Adipocyte (in vitro differentiated cells): ENCODE results near the gene PRR16.
"Not testable (repeated sequence)": the region's sequence is repeated elsewhere in the genome, so short reads cannot be mapped to it uniquely, and the experiment has no call there.

Experiments used
- DNase-seq: peaks from one replicate; pipeline ENCODE4 v3.0.0-alpha.2; 2015; ENCODE audit warnings: low read depth
- H3K27me3 ChIP-seq: replicated peaks from 2 replicates; pipeline ENCODE4 v1.7.0; 2013; ENCODE audit warnings: mild to moderate bottlenecking, low read length, moderate library complexity; ENCODE audit not compliant: control insufficient read depth, insufficient read depth
- H3K36me3 ChIP-seq: 2 replicates; pipeline ENCODE4 v1.7.0; 2013; ENCODE audit warnings: low read length, mild to moderate bottlenecking, moderate library complexity; ENCODE audit not compliant: control insufficient read depth, insufficient read depth, severe bottlenecking
- H3K4me1 ChIP-seq: 2 replicates; pipeline ENCODE4 v1.7.0; 2013; ENCODE audit warnings: mild to moderate bottlenecking, low read length, moderate library complexity; ENCODE audit not compliant: control insufficient read depth, insufficient read depth
- H3K4me3 ChIP-seq: 2 replicates; pipeline ENCODE4 v1.7.0; 2013; ENCODE audit warnings: mild to moderate bottlenecking, low read length, moderate library complexity
- H3K9ac ChIP-seq: 2 replicates; pipeline ENCODE4 v1.7.0; 2013; ENCODE audit warnings: mild to moderate bottlenecking, low read length, moderate library complexity
- H3K9me3 ChIP-seq: 2 replicates; pipeline ENCODE4 v1.7.0; 2013; ENCODE audit warnings: mild to moderate bottlenecking, low read length, moderate library complexity; ENCODE audit not compliant: control insufficient read depth

The PRR16 gene

DNA sequence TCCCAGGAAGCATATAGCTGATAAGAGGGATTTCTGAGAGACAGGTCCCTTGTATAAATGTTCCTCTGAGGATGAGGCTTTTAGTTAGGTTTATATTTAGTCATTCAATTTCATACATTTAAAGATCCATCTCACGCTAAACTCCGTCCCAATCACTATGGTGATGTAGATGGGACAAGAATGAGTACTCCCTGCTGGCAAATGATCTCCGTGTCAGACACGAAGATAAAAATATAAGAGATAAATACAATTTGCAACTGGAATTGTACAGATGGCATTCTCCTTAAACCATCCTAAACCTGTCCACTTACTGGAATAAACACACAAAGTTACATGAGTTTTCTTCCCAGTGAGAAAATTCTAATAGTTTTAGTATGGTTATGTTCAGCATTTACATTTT lies 233.0 kb downstream of the PRR16 start:
- H3K9me3 ChIP-seq: no peaks in the 10 kb centered on the region
- no peaks in the 10 kb centered on the region for H3K36me3 ChIP-seq
- no peaks in the 10 kb centered on the region for H3K4me1 ChIP-seq
- no peak overlapping the region for H3K4me3 ChIP-seq
- no peaks in the 10 kb centered on the region for H3K27me3 ChIP-seq
- DNase-seq: no peak
- H3K9ac ChIP-seq: no peak overlapping the region

DNA sequence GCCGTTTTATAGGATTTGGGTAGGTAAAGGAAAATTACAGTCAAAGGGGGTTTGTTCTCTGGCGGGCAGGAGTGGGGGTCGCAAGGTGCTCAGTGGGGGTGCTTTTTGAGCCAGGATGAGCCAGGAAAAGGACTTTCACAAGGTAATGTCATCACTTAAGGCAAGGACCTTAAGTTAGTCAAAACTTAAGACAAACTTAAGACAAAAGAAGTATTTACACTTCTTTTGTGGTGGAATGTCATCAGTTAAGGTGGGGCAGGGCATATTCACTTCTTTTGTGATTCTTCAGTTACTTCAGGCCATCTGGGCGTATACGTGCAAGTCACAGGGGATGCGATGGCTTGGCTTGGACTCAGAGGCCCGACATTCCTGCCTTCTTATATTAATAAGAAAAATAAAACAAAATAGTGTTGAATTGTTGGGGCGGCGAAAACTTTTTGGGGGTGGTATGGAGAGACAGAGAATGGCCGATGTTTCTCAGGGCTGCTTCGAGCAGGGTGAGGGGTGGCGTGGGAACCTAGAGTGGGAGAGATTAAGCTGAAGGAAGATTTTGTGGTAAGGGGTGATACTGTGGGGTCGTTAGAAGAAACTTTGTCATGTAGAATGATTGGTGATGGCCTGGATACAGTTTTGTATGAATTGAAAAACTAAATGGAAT lies 233.7 kb downstream of the PRR16 start:
- not testable (repeated sequence) for H3K4me3 ChIP-seq, H3K9ac ChIP-seq, H3K9me3 ChIP-seq, DNase-seq, H3K27me3 ChIP-seq, H3K36me3 ChIP-seq, H3K4me1 ChIP-seq

DNA sequence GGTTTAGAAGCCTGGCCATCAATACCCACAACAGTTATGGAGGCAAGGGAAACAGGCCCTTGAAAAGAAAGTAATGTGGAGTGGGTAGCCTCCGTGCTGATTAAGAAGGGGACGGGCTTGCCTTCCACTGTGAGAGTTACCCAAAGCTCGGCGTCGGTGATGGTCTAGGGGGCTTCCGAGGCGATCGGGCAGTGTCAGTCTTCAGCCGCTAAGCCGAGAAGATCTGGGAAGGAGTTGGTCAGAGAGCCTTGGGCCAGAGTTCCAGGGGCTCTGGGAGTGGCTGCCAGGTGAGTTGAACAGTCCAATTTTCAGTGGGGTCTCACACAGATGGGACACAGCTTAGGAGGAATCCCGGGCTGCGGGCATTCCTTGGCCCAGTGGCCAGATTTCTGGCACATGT lies 236.6 kb downstream of the PRR16 start:
- H3K27me3 ChIP-seq, H3K9me3 ChIP-seq, H3K36me3 ChIP-seq, H3K4me3 ChIP-seq, DNase-seq, H3K4me1 ChIP-seq, H3K9ac ChIP-seq: not testable (repeated sequence)

DNA sequence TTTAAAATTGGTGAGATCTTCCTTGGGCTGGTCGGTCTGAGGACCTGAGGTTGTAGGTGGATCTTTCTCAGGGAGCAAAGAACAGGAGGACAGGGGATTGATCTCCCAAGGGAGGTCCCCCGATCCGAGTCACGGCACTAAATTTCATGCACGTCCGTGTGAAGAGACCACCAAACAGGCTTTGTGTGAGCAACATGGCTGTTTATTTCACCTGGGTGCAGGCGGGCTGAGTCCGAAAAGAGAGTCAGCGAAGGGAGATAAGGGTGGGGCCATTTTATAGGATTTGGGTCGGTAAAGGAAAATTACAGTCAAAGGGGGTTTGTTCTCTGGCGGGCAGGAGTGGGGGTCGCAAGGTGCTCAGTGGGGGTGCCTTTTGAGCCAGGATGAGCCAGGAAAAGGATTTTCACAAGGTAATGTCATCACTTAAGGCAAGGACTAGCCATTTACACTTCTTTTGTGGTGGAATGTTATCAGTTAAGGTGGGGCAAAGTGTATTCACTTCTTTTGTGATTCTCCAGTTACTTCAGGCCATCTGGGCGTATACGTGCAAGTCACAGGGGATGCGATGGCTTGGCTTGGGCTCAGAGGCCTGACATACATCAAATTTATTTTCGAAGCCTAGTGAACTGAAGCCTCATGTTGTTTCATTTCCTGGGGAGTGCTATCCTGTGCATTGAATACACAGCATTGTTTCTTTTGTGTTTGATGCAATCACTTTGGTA lies 238.9 kb downstream of the PRR16 start:
- not testable (repeated sequence) for H3K4me3 ChIP-seq, H3K9ac ChIP-seq, H3K27me3 ChIP-seq, DNase-seq, H3K4me1 ChIP-seq, H3K36me3 ChIP-seq, H3K9me3 ChIP-seq

GRCh38 chr5:120703918-120704587 lies 240.0 kb downstream of the PRR16 start:
- no peak overlapping the region for H3K9ac ChIP-seq
- H3K4me3 ChIP-seq: no peak overlapping the region
- H3K27me3 ChIP-seq: no peaks in the 10 kb centered on the region
- DNase-seq: peak; percentile 33
- no peaks in the 10 kb centered on the region for H3K36me3 ChIP-seq
- no peaks in the 10 kb centered on the region for H3K9me3 ChIP-seq
- H3K4me1 ChIP-seq: no peaks in the 10 kb centered on the region

DNA sequence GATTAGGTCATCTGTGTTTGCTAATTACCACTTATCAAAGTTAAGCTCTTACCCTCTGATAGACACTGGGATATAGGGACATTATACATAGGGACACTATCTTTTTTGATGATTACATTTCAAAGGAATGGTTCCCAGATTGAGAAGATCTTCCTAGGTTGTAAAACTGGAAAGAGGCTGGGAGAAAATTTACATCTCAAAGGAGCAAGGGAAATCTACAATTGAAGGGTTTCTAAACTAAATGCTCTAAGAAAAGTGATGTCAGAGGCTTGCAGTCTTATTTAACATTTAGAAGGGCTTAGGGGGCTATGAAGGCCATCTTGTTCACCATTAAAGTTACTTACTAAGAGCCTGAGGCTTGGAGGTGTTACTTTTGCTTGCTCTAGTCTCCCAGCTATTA lies 242.8 kb downstream of the PRR16 start:
- Histone ChIP-seq H3K4me1 (no peaks in the 10 kb centered on the region), H3K9ac (no peak overlapping the region), H3K4me3 (no peak overlapping the region), H3K36me3 (no peaks in the 10 kb centered on the region), H3K27me3 (no peaks in the 10 kb centered on the region), H3K9me3 (no peaks in the 10 kb centered on the region)
- no peak for DNase-seq

DNA sequence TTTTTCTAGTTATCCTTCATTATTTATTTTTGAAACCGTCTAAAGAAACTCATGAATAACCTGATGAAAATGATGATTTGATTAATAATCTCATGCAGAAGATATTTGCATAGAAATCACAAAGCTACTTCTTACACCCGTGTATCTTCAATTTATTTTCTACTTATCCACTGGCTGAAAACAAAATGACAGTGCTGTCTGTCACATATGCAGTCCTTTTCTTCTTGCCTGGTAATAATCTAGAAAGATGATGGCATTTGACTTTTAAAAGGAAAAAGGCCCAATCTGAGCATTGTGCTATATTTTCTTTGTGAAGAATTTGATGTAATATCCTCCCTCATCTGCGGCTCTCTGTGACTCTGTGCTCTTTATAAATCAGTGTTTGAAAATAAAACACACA lies 253.3 kb downstream of the PRR16 start:
- Histone ChIP-seq H3K9me3 (no peaks in the 10 kb centered on the region), H3K9ac (no peak overlapping the region), H3K36me3 (no peaks in the 10 kb centered on the region), H3K4me1 (no peaks in the 10 kb centered on the region), H3K27me3 (no peaks in the 10 kb centered on the region), H3K4me3 (no peak overlapping the region)
- no peak for DNase-seq

DNA sequence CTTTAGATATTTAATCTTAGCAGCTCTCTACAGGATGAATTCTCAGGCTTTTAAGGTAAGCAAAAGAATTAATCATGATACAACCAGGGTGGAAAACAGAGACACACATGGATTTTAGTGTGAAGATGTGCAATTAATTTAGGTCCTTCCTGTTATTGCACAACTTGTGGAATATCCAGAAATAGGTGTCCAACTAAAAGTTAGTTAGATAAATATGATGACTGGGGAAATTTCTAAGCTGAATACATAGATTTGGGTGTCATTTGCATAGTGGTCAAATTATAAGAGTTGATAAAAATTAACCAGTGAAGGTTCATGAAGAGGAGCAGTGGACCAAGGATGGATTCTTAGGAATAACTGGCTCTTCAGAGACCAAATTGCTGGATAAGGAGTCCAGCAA lies 266.1 kb downstream of the PRR16 start:
- no peak overlapping the region for H3K9ac ChIP-seq
- peaks cover 3% of the 10 kb centered on the region for H3K4me1 ChIP-seq
- no peak overlapping the region for H3K4me3 ChIP-seq
- no peak for DNase-seq
- H3K36me3 ChIP-seq: no peaks in the 10 kb centered on the region
- no peaks in the 10 kb centered on the region for H3K27me3 ChIP-seq
- no peaks in the 10 kb centered on the region for H3K9me3 ChIP-seq

DNA sequence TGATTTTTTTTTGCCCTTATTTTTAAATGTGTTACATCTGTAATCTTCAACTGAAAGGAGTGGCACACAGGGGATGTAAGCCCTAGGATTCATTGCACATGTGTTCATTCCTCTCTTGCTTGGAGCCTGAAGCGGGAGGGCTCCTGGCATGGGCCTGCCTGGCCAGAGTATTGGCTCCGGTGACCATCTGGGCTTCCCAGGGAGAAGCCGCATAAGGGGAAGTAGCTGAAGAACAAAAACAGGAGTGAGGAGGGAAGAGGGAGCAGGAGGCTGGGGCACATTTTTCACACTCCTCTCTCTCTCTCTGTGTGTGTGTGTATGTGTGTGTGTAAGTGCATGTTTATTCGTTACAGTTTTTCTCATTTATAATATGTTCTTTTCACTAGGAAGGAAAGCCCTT lies 269.9 kb downstream of the PRR16 start:
- DNase-seq: peak; percentile 17
- no peak overlapping the region for H3K9ac ChIP-seq
- peaks cover 3% of the 10 kb centered on the region for H3K4me1 ChIP-seq
- no peaks in the 10 kb centered on the region for H3K27me3 ChIP-seq
- no peaks in the 10 kb centered on the region for H3K36me3 ChIP-seq
- no peak overlapping the region for H3K4me3 ChIP-seq
- H3K9me3 ChIP-seq: no peaks in the 10 kb centered on the region

GRCh38 chr5:120735076-120735475 lies 271.0 kb downstream of the PRR16 start:
- no peak overlapping the region for H3K9ac ChIP-seq
- no peaks in the 10 kb centered on the region for H3K27me3 ChIP-seq
- peaks cover 3% of the 10 kb centered on the region for H3K4me1 ChIP-seq
- H3K9me3 ChIP-seq: no peaks in the 10 kb centered on the region
- peak; percentile 40 for DNase-seq
- no peaks in the 10 kb centered on the region for H3K36me3 ChIP-seq
- H3K4me3 ChIP-seq: no peak overlapping the region
